Putamen (tissue), 1 donor: ENCODE results near the gene UCK2.

Experiments
- DNase-seq: peaks from one replicate; pipeline ENCODE4 v3.0.0-alpha.2; 2016; ENCODE audit warnings: low spot score

Gene UCK2

GRCh38 chr1:165902565-165902964, 75.2 kb downstream of the UCK2 start:
- DNase-seq, result no peak

- no peak for DNase-seq
These were observed 76.3 kb downstream of the UCK2 start for GRCh38 chr1:165903672-165904071.

GRCh38 chr1:165904948-165905347, 77.5 kb downstream of the UCK2 start:
- DNase-seq, result no peak

- no peak for DNase-seq
These were observed 78.4 kb downstream of the UCK2 start for GRCh38 chr1:165905853-165906252.

- DNase-seq, result no peak
These were observed 79.9 kb downstream of the UCK2 start for GRCh38 chr1:165907256-165907857.

GRCh38 chr1:165910764-165911421, 83.5 kb downstream of the UCK2 start:
- no peak for DNase-seq

GRCh38 chr1:165911609-165912281, 84.3 kb downstream of the UCK2 start:
- DNase-seq, result no peak

GRCh38 chr1:165912638-165913037, 85.2 kb downstream of the UCK2 start:
- no peak for DNase-seq

GRCh38 chr1:165914136-165914798, 86.9 kb downstream of the UCK2 start:
- DNase-seq, result peak; percentile 69

- no peak for DNase-seq
These were observed 88.1 kb downstream of the UCK2 start for GRCh38 chr1:165915480-165915879.

- no peak for DNase-seq
These were observed 88.5 kb downstream of the UCK2 start for GRCh38 chr1:165915932-165916348.

- DNase-seq, result no peak
These were observed 89.8 kb downstream of the UCK2 start for GRCh38 chr1:165917166-165917565.

GRCh38 chr1:165924117-165924516, 96.7 kb downstream of the UCK2 start:
- no peak for DNase-seq

- DNase-seq, result no peak
These were observed 98.2 kb downstream of the UCK2 start for GRCh38 chr1:165925498-165926079.

GRCh38 chr1:165927169-165927568, 99.8 kb downstream of the UCK2 start:
- no peak for DNase-seq

- DNase-seq, result peak; percentile 31
These were observed 100.8 kb downstream of the UCK2 start for GRCh38 chr1:165928075-165928731.

- no peak for DNase-seq
These were observed 103.5 kb downstream of the UCK2 start for GRCh38 chr1:165930961-165931360.

- DNase-seq, result no peak
These were observed 106.2 kb downstream of the UCK2 start for GRCh38 chr1:165933446-165934170.

- no peak for DNase-seq
These were observed 109.1 kb downstream of the UCK2 start for GRCh38 chr1:165936542-165936941.

- DNase-seq, result no peak
These were observed 110.4 kb downstream of the UCK2 start for GRCh38 chr1:165937829-165938228.

- DNase-seq, result no peak
These were observed 111.4 kb downstream of the UCK2 start for GRCh38 chr1:165938844-165939243.
